Esophagus squamous epithelium (tissue), 5 donors: ENCODE data around the gene ZFP36L2. TPM values are rescaled to one million over a fixed set of nuclear protein-coding genes. Genes with fewer than 3 reads are reported as not detected.

Source experiments
- DNase-seq: peaks from one replicate; lab custom pipeline; 2025; lab: John Stamatoyannopoulos, UW
- H3K27ac ChIP-seq, 4 donors: fragments of 200-600 bp; sonication (generic); one replicate each; pipeline ENCODE4 v1.5.1; 2016 to 2019; ENCODE audit warnings: mild to moderate bottlenecking in 1 of 4
- H3K27me3 ChIP-seq, 4 donors: fragments of 200-600 bp; sonication (generic); 1 replicate in 3 of 4; 2 replicates in 1 of 4; pipeline versions ENCODE4 v1.5.1 to v1.6.0; 2017 to 2021; ENCODE audit warnings: antibody characterized with exemption in 1 of 4
- H3K36me3 ChIP-seq, 3 donors: fragments of 200-600 bp; sonication (generic); one replicate each; pipeline ENCODE4 v1.5.1; 2016 to 2019
- H3K4me1 ChIP-seq, 3 donors: fragments of 200-600 bp; sonication (generic); one replicate each; pipeline ENCODE4 v1.5.1; 2017 to 2019
- H3K4me3 ChIP-seq, 4 donors: fragments of 200-600 bp; sonication (generic); 1 replicate in 3 of 4; 2 replicates in 1 of 4; pipeline ENCODE4 v1.5.1; 2016 to 2019; ENCODE audit warnings: mild to moderate bottlenecking in 2 of 4, moderate library complexity in 1 of 4
- H3K9me3 ChIP-seq, 3 donors: fragments of 200-600 bp; sonication (generic); one replicate each; pipeline ENCODE4 v1.5.1; 2016 to 2019
- CTCF ChIP-seq, 6 experiments: fragments of 450-650 bp in 4 of 6; fragments of 200-600 bp in 2 of 6; sonication (generic) in 2 of 6; IDR thresholded peaks; one replicate each; pipeline ENCODE4 v1.5.1; 2016 to 2019; ENCODE audit warnings: antibody characterized with exemption in 6 of 6, mild to moderate bottlenecking in 4 of 6, moderate library complexity in 4 of 6
- POLR2A ChIP-seq, 4 donors: fragments of 450-650 bp; IDR thresholded peaks; one replicate each; pipeline ENCODE4 v1.6.1; 2017; ENCODE audit warnings: antibody characterized with exemption in 4 of 4, mild to moderate bottlenecking in 4 of 4, moderate library complexity in 3 of 4
- WGBS, 2 donors: methylation state at CpG; one replicate each; pipeline ENCODE4 v1.1.5; 2018; 5-methylcytosine and 5-hydroxymethylcytosine counted together
- intact Hi-C: fragments of 100-400 bp; cut with DNase I; formaldehyde crosslinking; loops from one replicate; pipeline ENCODE4 v1.15.0; 2022
- total RNA-seq, 4 donors: library from RNA; depleted of rRNA; stranded (reverse); fragments of >200 nt; gene quantifications; one replicate each; pipeline ENCODE4 v1.1.0, GENCODE V29; 2016
- donor health status: DM: yes; HTN: yes; CAD: no.

ZFP36L2 gene
- total RNA-seq, 4 donors from 2014 or later, result 26.6 to 87.7 (median 41.8) TPM

DNA sequence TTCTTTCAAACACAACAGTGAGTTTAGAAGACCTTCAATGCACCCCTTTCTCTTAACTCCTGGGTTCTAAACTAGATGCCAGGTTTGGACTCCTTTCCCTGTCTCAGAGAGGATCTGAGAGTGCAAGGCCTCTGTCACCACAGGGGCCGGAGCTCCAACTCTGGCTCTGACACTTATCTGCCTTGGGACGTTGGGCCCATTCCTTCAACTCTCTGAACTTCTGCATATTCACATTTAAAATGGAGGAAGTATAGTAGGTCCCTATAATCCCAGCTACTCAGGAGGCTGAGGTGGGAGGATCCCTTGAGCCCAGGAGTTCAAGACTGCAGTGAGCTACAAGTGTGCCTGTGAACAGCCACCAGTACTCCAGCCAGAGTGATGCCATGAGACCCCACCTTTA lies 44.1 kb upstream of the ZFP36L2 start:
- peaks cover 15 to 47% (median 26%) of the 10 kb centered on the region in 3 donors for H3K4me1 ChIP-seq
- TF ChIP-seq POLR2A (IDR thresholded peaks at IDR 0.05), result no peak
- no peak for TF ChIP-seq CTCF (IDR thresholded peaks at IDR 0.05)
- no peak overlapping the region for H3K4me3 ChIP-seq

DNA sequence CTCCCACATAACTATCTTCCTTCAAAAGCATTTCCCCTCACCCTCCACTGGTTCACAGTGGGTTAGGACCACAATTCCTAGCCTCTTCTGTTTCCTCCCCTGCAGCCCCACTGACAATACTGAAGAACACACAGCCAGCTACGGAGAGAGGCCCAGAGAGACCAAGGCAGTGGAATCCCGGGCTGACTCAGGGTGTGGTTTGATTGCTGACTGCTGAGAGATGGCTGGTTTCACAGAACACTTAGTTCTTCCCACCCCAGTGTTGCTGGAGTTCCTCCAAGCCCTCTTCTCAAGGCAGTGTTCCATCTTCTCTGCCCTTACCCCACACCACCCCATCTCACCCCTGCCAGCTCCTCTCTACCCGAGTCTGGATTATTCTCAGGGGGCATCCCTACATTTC lies 43.3 kb upstream of the ZFP36L2 start:
- Histone ChIP-seq H3K27me3 (no peaks in the 10 kb centered on the region), H3K36me3 (peaks cover 0 to 36% (median 0%) of the 10 kb centered on the region in 3 donors), H3K27ac (peak overlapping the region; percentile 67 to 92 (median 82)), H3K9me3 (no peaks in the 10 kb centered on the region), H3K4me3 (peak overlapping the region in 1 of 4 donors; percentile 38), H3K4me1 (peaks cover 15 to 55% (median 29%) of the 10 kb centered on the region in 3 donors)
- DNase-seq, result no peak
- WGBS, 2 donors, result 8 to 36% methylated on average over 3 of the region's 3 CpGs
- intact Hi-C loops, result no loop called here
- TF ChIP-seq CTCF (IDR thresholded peaks at IDR 0.05) (no peak), POLR2A (IDR thresholded peaks at IDR 0.05) (peak in 1 of 4 donors; percentile 9)

More for the DNA sequence above, 44.1 kb upstream of the ZFP36L2 start:
- no peaks in the 10 kb centered on the region for H3K27me3 ChIP-seq
- intact Hi-C loops, result no loop called here
- 93 to 100% methylated on average over 1 to 2 of the region's 2 CpGs for WGBS, 2 donors
- no peak for DNase-seq
- H3K9me3 ChIP-seq, result no peaks in the 10 kb centered on the region
- peak overlapping the region; percentile 67 to 92 (median 82) for H3K27ac ChIP-seq
- peaks cover 0 to 32% (median 0%) of the 10 kb centered on the region in 3 donors for H3K36me3 ChIP-seq

- peak; percentile 23 for DNase-seq
- intact Hi-C loops, result no loop called here
- Histone ChIP-seq H3K36me3 (peaks cover 0 to 41% (median 0%) of the 10 kb centered on the region in 3 donors), H3K27me3 (no peaks in the 10 kb centered on the region), H3K4me3 (peak overlapping the region in 1 of 4 donors; percentile 38), H3K27ac (peak overlapping the region; percentile 67 to 92 (median 82)), H3K4me1 (peaks cover 15 to 60% (median 32%) of the 10 kb centered on the region in 3 donors), H3K9me3 (no peaks in the 10 kb centered on the region)
- no peak for TF ChIP-seq CTCF (IDR thresholded peaks at IDR 0.05)
- TF ChIP-seq POLR2A (IDR thresholded peaks at IDR 0.05), result peak in 1 of 4 donors; percentile 14
- 47 to 72% methylated on average over 8 to 12 of the region's 14 CpGs for WGBS, 2 donors
Observed at GRCh38 chr2:43269074-43269572, 42.7 kb upstream of the ZFP36L2 start.

DNA sequence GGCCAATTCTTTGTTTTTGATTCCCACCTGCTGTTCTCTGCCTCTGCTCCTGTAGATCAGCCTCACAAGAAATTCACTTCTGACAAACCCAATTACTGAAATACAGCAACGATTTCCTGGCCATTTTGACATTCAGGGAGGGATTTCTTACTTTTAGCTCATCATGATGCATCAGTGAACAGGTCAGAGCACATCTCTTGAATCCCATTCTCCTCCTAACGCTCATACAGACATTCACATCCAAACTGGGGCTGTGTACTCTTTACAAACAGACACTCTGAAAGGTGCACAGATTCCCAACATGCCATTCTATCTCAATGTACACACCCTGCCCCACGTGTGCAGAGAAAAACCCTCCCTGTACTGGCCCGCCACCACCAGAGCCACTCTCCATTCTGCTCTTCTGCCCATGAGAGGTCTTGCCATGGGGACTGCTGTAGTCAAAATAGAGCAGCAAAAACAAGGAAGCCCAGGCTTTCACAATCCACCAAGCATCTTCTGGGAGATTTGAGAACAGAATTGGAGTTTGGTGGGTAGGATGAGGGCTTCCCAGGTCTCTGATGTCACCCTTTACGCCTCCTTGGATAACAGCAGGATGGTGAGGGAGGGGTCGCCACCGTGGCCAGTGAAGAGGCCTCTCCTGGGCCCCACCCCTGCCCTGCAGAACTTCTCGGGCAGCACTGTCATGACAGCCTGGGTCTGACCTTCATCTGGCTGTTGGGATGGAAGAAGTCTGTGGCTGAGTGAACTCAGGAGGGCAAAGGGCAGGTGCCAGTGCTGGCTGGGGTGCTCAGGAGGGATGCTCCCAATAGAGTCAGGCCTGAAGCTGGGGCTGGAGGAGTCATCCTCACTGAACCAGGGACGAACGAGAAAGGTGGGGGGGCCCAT lies 41.9 kb upstream of the ZFP36L2 start:
- H3K4me3 ChIP-seq, result peak overlapping the region in 1 of 4 donors; percentile 38
- intact Hi-C loops, result no loop called here
- peaks cover 15 to 60% (median 32%) of the 10 kb centered on the region in 3 donors for H3K4me1 ChIP-seq
- TF ChIP-seq POLR2A (IDR thresholded peaks at IDR 0.05) (no peak), CTCF (IDR thresholded peaks at IDR 0.05) (no peak)
- H3K27me3 ChIP-seq, result no peaks in the 10 kb centered on the region
- peaks cover 0 to 41% (median 0%) of the 10 kb centered on the region in 3 donors for H3K36me3 ChIP-seq
- H3K9me3 ChIP-seq, result no peaks in the 10 kb centered on the region
- WGBS, 2 donors, result 68 to 71% methylated on average over 8 to 9 of the region's 10 CpGs
- DNase-seq, result no peak
- H3K27ac ChIP-seq, result peak overlapping the region; percentile 67 to 92 (median 82)

DNA sequence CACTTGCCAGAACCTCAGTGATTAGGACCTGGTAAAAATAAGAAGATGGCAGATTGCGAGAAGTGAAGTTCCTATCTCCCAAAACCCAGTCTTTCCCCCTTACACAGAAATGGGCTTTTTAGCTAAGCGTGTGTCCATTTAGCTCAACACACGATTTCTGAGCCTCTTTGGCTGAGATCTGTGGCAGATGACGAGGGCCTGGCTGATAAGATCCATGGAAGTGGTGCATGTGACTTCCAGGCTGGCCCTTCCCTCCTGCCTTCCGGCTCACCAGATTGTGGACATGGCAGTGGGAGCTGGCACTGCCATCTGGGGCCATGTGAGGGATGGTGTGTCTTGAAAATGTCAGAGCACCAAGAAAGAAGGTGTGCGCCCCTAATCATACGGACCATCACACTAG lies 41.0 kb upstream of the ZFP36L2 start:
- no peak for DNase-seq
- Histone ChIP-seq H3K36me3 (peaks cover 0 to 41% (median 0%) of the 10 kb centered on the region in 3 donors), H3K27me3 (no peaks in the 10 kb centered on the region), H3K9me3 (no peaks in the 10 kb centered on the region), H3K27ac (peak overlapping the region in 3 of 4 donors; percentile 79 to 92 (median 85)), H3K4me3 (no peak overlapping the region), H3K4me1 (peaks cover 15 to 60% (median 32%) of the 10 kb centered on the region in 3 donors)
- intact Hi-C loops, result no loop called here
- WGBS, 2 donors, result 86 to 94% methylated on average over 5 to 7 of the region's 7 CpGs
- TF ChIP-seq CTCF (IDR thresholded peaks at IDR 0.05) (no peak), POLR2A (IDR thresholded peaks at IDR 0.05) (no peak)
